SU-DHL-6 (cell line): ENCODE data around the gene ZBTB21.

ENCODE experiments used
- H2AFZ ChIP-seq: fragments of 200-600 bp; sonication (generic); 2 replicates; pipeline ENCODE4 v1.6.1; 2014; ENCODE audit warnings: low read depth, mild to moderate bottlenecking, moderate library complexity, mixed read lengths, antibody characterized with exemption, low read length; ENCODE audit not compliant: severe bottlenecking
- H3F3A ChIP-seq: fragments of 200-600 bp; shearing (Covaris generic); 2 replicates; pipeline ENCODE4 v1.6.0; 2016; ENCODE audit warnings: antibody characterized with exemption, mild to moderate bottlenecking; ENCODE audit not compliant: insufficient read depth
- H3K27ac ChIP-seq: fragments of 200-600 bp; sonication (generic); 2 replicates; pipeline ENCODE4 v1.5.1; 2016; ENCODE audit warnings: low read depth, mild to moderate bottlenecking, low read length, moderate library complexity, mixed read lengths
- H3K27me3 ChIP-seq: fragments of 200-600 bp; sonication (generic), shearing (Covaris generic); 2 replicates; pipeline ENCODE4 v1.6.0; 2014; ENCODE audit warnings: mild to moderate bottlenecking, low read length
- H3K36me3 ChIP-seq: fragments of 200-600 bp; sonication (generic); 2 replicates; pipeline ENCODE4 v1.6.1; 2014; ENCODE audit warnings: mild to moderate bottlenecking, low read length, mixed read lengths
- H3K4me2 ChIP-seq: fragments of 300-600, 200-600 bp; shearing (Covaris generic), sonication (generic); 2 replicates; pipeline ENCODE4 v1.6.0; 2014; ENCODE audit warnings: low read length, low read depth, mild to moderate bottlenecking; ENCODE audit not compliant: poor library complexity, severe bottlenecking
- H3K4me3 ChIP-seq: fragments of 200-600 bp; sonication (generic); 2 replicates; pipeline ENCODE4 v1.5.1; 2014; ENCODE audit warnings: antibody characterized with exemption, low read length, mild to moderate bottlenecking, mixed read lengths; ENCODE audit not compliant: insufficient read depth, poor library complexity, severe bottlenecking
- H3K79me2 ChIP-seq: fragments of 200-600 bp; sonication (generic); 2 replicates; pipeline ENCODE4 v1.6.1; 2014; ENCODE audit warnings: mild to moderate bottlenecking, low read length, moderate library complexity; ENCODE audit not compliant: insufficient read depth
- H3K9ac ChIP-seq: fragments of 200-600 bp; sonication (generic); 2 replicates; pipeline ENCODE4 v1.7.0; 2014; ENCODE audit warnings: mild to moderate bottlenecking, low read length
- H3K9me2 ChIP-seq: fragments of 200-600 bp; sonication (generic); replicated peaks from 2 replicates; pipeline ENCODE4 v1.6.1; 2014; ENCODE audit warnings: low read length; ENCODE audit not compliant: insufficient read depth
- H3K9me3 ChIP-seq: fragments of 200-600 bp; sonication (generic); 2 replicates; pipeline ENCODE4 v1.6.1; 2014; ENCODE audit warnings: low read length, mixed read lengths; ENCODE audit not compliant: insufficient read depth
- H4K20me1 ChIP-seq: fragments of 200-600 bp; sonication (generic); 2 replicates; pipeline ENCODE4 v1.6.1; 2014; ENCODE audit warnings: low read depth, mild to moderate bottlenecking, antibody characterized with exemption, low read length, moderate library complexity, mixed read lengths
- EZH2phosphoT487 ChIP-seq: fragments of 200-600 bp; sonication (generic), shearing (Covaris generic); conservative IDR thresholded peaks from 2 replicates; pipeline ENCODE4 v1.6.1; 2018; ENCODE audit warnings: mild to moderate bottlenecking, antibody characterized with exemption, low read length, moderate library complexity, mixed read lengths
- TF ChIP-seq, protein P1 (sequence below): fragments of 200-600 bp; sonication (generic); IDR thresholded peaks from one replicate; pipeline ENCODE4 v1.5.1; 2017; ENCODE audit warnings: antibody characterized with exemption, mild to moderate bottlenecking, low read length, moderate library complexity; ENCODE audit not compliant: insufficient read depth, poor library complexity, severe bottlenecking

ZBTB21 gene

GRCh38 chr21:41973861-41974751 is 36.1 kb downstream of the ZBTB21 start:
- Histone ChIP-seq H3K4me2 (no peak overlapping the region), H3K9me2 (no peaks in the 10 kb centered on the region), H4K20me1 (no peaks in the 10 kb centered on the region), H3K9ac (no peak overlapping the region), H3F3A (no peaks in the 10 kb centered on the region), H3K27ac (no peak overlapping the region), H3K4me3 (no peak overlapping the region), H2AFZ (no peak overlapping the region), H3K79me2 (no peaks in the 10 kb centered on the region), H3K27me3 (no peaks in the 10 kb centered on the region), H3K9me3 (no peaks in the 10 kb centered on the region), H3K36me3 (no peaks in the 10 kb centered on the region)
- no peak for TF ChIP-seq EZH2phosphoT487
- TF ChIP-seq, protein P1, sequence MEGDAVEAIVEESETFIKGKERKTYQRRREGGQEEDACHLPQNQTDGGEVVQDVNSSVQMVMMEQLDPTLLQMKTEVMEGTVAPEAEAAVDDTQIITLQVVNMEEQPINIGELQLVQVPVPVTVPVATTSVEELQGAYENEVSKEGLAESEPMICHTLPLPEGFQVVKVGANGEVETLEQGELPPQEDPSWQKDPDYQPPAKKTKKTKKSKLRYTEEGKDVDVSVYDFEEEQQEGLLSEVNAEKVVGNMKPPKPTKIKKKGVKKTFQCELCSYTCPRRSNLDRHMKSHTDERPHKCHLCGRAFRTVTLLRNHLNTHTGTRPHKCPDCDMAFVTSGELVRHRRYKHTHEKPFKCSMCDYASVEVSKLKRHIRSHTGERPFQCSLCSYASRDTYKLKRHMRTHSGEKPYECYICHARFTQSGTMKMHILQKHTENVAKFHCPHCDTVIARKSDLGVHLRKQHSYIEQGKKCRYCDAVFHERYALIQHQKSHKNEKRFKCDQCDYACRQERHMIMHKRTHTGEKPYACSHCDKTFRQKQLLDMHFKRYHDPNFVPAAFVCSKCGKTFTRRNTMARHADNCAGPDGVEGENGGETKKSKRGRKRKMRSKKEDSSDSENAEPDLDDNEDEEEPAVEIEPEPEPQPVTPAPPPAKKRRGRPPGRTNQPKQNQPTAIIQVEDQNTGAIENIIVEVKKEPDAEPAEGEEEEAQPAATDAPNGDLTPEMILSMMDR: no peak

DNA sequence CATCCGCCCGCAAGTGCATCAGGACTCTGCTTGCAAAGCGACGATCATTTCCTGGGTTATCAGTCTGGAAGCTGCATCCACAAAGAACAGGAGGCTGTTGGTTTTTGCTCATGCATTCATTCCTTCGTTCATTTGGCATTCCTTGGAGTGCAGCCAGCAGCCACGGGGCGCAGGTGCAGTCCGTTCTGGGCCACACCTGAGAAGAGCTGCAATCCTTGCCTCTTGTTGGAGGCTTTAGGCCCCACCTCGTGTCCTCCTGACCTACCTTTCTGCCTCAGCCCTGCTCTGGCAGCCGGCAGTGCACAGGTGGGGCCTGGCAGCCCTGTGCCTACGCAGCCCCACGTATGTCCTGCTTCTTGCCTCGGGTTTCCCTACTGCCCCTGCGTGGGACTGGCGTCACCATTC is 36.7 kb downstream of the ZBTB21 start:
- no peak overlapping the region for H3K27ac ChIP-seq
- TF ChIP-seq, protein P1: no peak
- TF ChIP-seq EZH2phosphoT487: no peak
- H3K27me3 ChIP-seq: no peaks in the 10 kb centered on the region
- no peaks in the 10 kb centered on the region for H3K9me2 ChIP-seq
- H3F3A ChIP-seq: no peaks in the 10 kb centered on the region
- no peaks in the 10 kb centered on the region for H4K20me1 ChIP-seq
- no peaks in the 10 kb centered on the region for H3K9me3 ChIP-seq
- no peaks in the 10 kb centered on the region for H3K79me2 ChIP-seq
- no peak overlapping the region for H3K4me2 ChIP-seq
- H3K9ac ChIP-seq: no peak overlapping the region
- H2AFZ ChIP-seq: no peak overlapping the region
- H3K4me3 ChIP-seq: no peak overlapping the region
- H3K36me3 ChIP-seq: no peaks in the 10 kb centered on the region

DNA sequence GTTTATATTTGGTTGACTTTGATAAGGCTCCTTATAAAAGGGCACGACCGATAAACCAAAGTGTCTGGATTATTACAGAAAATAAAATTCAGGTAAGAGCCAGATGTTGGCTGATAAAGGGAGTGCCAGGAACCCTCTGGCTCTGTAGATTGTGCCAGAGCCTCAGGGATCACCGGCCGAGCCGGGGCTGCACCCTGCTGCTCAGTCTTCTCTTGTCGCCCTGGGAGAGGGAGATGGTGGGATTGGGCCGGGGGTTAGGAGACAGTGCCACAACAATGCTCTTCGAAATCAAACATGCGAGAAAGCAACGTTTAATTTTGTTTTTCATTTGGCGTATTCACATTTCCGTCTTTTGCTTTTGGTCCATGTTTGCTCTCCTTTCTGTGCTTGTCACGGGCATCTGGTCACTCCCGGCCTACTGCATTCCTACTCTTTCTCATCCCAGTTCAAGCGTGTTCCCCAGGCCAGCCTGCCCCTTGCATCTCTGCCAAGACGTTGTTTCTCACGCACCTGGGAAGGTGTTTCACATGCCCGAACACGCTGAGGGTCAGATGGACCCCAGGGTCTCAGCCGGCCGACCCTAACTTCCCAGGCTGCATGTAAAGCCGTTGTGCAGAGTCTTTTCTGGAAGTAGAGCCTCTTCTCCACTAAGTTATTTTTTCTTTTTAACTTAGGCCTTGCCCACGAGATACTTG is 37.5 kb downstream of the ZBTB21 start:
- no peaks in the 10 kb centered on the region for H3K9me3 ChIP-seq
- H2AFZ ChIP-seq: no peak overlapping the region
- no peak overlapping the region for H3K4me3 ChIP-seq
- H3K9ac ChIP-seq: no peak overlapping the region
- H3K36me3 ChIP-seq: no peaks in the 10 kb centered on the region
- H3K27ac ChIP-seq: no peak overlapping the region
- H3K9me2 ChIP-seq: no peaks in the 10 kb centered on the region
- H3K79me2 ChIP-seq: no peaks in the 10 kb centered on the region
- no peak overlapping the region for H3K4me2 ChIP-seq
- H3K27me3 ChIP-seq: no peaks in the 10 kb centered on the region
- H3F3A ChIP-seq: no peaks in the 10 kb centered on the region
- no peaks in the 10 kb centered on the region for H4K20me1 ChIP-seq
- TF ChIP-seq, protein P1: no peak
- no peak for TF ChIP-seq EZH2phosphoT487
